ENCODE results near the gene PPP4R3B.

PPP4R3B gene

GRCh38 chr2:55617175-55618024 is at the start of gene PPP4R3B:
PPP4R3B (minus strand) TSS chr2:55617622; CDS start chr2:55617285, 337 bp downstream.
- TF ChIP-seq CTCF (IDR thresholded peaks at IDR 0.05; ENCODE audit: low read depth, low read length, missing control alignments), result peak; percentile 27
- peak within 1 kb of the TSS; percentile 98 for H3K4me3 ChIP-seq (ENCODE audit: low read depth, low read length)
- DNase-seq (ENCODE audit: low read depth), result peak; percentile 98

- TF ChIP-seq CTCF (IDR thresholded peaks at IDR 0.05; ENCODE audit: low read depth, low read length, missing control alignments), result no peak
- DNase-seq (ENCODE audit: low read depth), result no peak
- no peak overlapping the region for H3K4me3 ChIP-seq (ENCODE audit: low read depth, low read length)
Observed at GRCh38 chr2:55653255-55653654, 35.8 kb upstream of the PPP4R3B start.

- no peak overlapping the region for H3K4me3 ChIP-seq (ENCODE audit: low read depth, low read length)
- no peak for DNase-seq (ENCODE audit: low read depth)
- no peak for TF ChIP-seq CTCF (IDR thresholded peaks at IDR 0.05; ENCODE audit: low read depth, low read length, missing control alignments)
Observed at GRCh38 chr2:55649211-55649610, 31.8 kb upstream of the PPP4R3B start.

GRCh38 chr2:55636831-55637230 is 19.4 kb upstream of the PPP4R3B start:
- DNase-seq (ENCODE audit: low read depth), result no peak
- no peak overlapping the region for H3K4me3 ChIP-seq (ENCODE audit: low read depth, low read length)
- TF ChIP-seq CTCF (IDR thresholded peaks at IDR 0.05; ENCODE audit: low read depth, low read length, missing control alignments), result no peak

- no peak for TF ChIP-seq CTCF (IDR thresholded peaks at IDR 0.05; ENCODE audit: low read depth, low read length, missing control alignments)
Observed at GRCh38 chr2:55628931-55629330, 11.5 kb upstream of the PPP4R3B start.

GRCh38 chr2:55627915-55628314 is 10.5 kb upstream of the PPP4R3B start:
- no peak overlapping the region for H3K4me3 ChIP-seq (ENCODE audit: low read depth, low read length)

More at GRCh38 chr2:55628931-55629330, 11.5 kb upstream of the PPP4R3B start:
- no peak overlapping the region for H3K4me3 ChIP-seq (ENCODE audit: low read depth, low read length)
- no peak for DNase-seq (ENCODE audit: low read depth)

More at GRCh38 chr2:55627915-55628314, 10.5 kb upstream of the PPP4R3B start:
- DNase-seq (ENCODE audit: low read depth), result no peak
- TF ChIP-seq CTCF (IDR thresholded peaks at IDR 0.05; ENCODE audit: low read depth, low read length, missing control alignments), result no peak
